Peyer's patch (tissue), 4 donors: Measurements from ENCODE around the gene ALKBH6.

Experiments
- CTCF ChIP-seq, 6 experiments: fragments of 450-650 bp in 4 of 6; fragments of 200-600 bp in 2 of 6; sonication (generic) in 1 of 6; IDR thresholded peaks; one replicate each; pipeline ENCODE4 v1.5.1; 2017 to 2019; ENCODE audit warnings: antibody characterized with exemption in 6 of 6, mild to moderate bottlenecking in 3 of 6, moderate library complexity in 1 of 6
- POLR2A ChIP-seq, 2 donors: fragments of 450-650 bp; IDR thresholded peaks; one replicate each; pipeline ENCODE4 v1.5.1; 2017; ENCODE audit warnings: antibody characterized with exemption in 2 of 2, mild to moderate bottlenecking in 2 of 2, moderate library complexity in 2 of 2

DNA sequence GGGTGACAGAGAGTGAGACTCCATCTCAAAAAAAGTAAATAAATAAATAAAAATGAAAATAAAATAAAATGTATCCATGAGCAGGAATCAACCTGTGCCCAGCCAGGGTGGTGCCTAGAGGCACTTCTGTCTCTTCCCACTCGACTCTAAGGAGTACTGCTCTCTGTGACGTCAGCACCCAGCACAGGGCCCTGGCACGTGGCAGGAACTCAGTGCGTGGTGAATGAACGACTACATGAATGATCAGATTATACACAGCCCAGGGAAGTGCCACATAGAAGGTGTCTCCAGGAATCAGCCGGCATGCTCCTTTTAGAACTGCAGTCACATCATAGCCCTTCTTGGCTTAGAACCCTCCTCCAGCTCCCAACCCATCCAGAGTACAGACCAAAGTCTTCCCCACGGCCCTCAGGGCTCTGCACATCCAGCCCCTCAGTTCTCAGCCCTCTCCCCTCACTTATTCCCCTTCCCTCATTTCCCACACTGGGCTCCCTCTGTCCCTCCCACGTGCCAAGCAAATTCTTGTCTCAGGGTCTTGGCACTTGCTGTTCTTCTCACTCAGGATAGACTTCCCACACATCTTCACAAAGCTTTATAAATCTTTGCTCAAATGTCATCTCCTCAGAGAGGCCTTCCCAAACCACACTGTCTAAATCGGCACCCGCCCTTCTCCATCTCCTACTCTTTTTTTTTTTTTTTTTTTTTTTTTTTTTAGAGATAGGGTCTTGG is 14.5 kb upstream of the ALKBH6 start:
- no peak for TF ChIP-seq CTCF (IDR thresholded peaks at IDR 0.05)
- TF ChIP-seq POLR2A (IDR thresholded peaks at IDR 0.05) = no peak
